ENCODE results near the gene MMP15.

- TF ChIP-seq ZNF671 (CRISPR knock-in tag; IDR thresholded peaks at IDR 0.05) = no peak
- TF ChIP-seq MLX (CRISPR knock-in tag; IDR thresholded peaks at IDR 0.05) = no peak
- TF ChIP-seq CTCF (IDR thresholded peaks at IDR 0.05) = no peak
- no peak for TF ChIP-seq JUN (CRISPR knock-in tag; IDR thresholded peaks at IDR 0.05)
- no peak for TF ChIP-seq FOXJ3 (CRISPR knock-in tag; IDR thresholded peaks at IDR 0.05; ENCODE audit: borderline replicate concordance)
- no peak for TF ChIP-seq USF2 (CRISPR knock-in tag; IDR thresholded peaks at IDR 0.05)
- TF ChIP-seq USF1 (CRISPR knock-in tag; IDR thresholded peaks at IDR 0.05) = no peak
- TF ChIP-seq E2F5 (CRISPR knock-in tag; IDR thresholded peaks at IDR 0.05) = no peak
Observed at GRCh38 chr16:58029410-58029809, 3.9 kb downstream of the MMP15 start.
